GM12873 (cell line): ENCODE data around the gene AJM1.

Source experiments
- TF ChIP-seq, protein P1 (sequence below): IDR thresholded peaks from 2 replicates; pipeline ENCODE4 v1.5.1; 2012; ENCODE audit warnings: low read depth, mild to moderate bottlenecking, moderate library complexity, low read length, control low read depth; ENCODE audit not compliant: insufficient read depth; ENCODE audit errors: missing control alignments

AJM1 gene

GRCh38 chr9:136839229-136840139, 2.8 kb upstream of the AJM1 start:
- TF ChIP-seq, protein P1, sequence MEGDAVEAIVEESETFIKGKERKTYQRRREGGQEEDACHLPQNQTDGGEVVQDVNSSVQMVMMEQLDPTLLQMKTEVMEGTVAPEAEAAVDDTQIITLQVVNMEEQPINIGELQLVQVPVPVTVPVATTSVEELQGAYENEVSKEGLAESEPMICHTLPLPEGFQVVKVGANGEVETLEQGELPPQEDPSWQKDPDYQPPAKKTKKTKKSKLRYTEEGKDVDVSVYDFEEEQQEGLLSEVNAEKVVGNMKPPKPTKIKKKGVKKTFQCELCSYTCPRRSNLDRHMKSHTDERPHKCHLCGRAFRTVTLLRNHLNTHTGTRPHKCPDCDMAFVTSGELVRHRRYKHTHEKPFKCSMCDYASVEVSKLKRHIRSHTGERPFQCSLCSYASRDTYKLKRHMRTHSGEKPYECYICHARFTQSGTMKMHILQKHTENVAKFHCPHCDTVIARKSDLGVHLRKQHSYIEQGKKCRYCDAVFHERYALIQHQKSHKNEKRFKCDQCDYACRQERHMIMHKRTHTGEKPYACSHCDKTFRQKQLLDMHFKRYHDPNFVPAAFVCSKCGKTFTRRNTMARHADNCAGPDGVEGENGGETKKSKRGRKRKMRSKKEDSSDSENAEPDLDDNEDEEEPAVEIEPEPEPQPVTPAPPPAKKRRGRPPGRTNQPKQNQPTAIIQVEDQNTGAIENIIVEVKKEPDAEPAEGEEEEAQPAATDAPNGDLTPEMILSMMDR, result no peak

- TF ChIP-seq, protein P1, result no peak
These were observed 2.0 kb upstream of the AJM1 start for GRCh38 chr9:136840140-136840876.

DNA sequence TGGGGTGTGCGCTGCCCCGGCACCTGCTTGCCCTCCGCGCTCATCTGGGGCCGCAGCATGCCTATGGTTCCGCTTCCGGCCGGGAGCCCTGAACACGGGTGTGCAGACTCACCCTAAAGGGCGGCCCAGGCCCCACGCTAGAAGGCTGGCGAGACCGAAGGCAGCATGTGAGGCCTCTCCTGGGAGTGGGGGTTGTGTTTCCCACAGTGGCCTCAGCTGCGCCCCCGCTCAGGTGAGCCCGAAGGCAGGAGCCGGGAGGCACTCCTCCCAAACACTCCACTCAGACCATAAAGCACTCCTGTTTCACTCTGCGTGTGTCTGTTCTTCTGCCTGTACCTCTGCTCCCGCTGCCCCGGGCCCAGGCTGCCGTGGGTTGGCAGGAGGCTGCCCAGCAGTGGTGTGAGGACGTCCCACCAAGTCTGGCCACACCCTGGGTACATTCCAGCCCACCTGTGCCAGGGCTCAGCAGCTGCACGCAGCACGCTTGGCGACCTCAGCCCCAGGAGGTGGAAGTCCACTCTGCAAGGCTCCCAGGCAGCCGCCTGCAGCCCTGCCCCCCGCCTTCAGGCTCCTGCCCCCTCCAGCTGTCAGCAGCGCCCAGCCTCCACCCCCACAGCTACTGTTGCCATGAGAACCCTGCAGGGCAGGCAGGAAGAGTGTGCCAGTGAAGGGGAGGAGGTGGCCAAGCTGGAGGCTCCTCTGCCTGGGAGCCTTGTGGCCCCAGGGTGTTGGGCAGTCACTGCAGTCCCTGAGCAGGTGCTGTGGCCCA, 1.2 kb upstream of the AJM1 start:
- TF ChIP-seq, protein P1, result no peak

DNA sequence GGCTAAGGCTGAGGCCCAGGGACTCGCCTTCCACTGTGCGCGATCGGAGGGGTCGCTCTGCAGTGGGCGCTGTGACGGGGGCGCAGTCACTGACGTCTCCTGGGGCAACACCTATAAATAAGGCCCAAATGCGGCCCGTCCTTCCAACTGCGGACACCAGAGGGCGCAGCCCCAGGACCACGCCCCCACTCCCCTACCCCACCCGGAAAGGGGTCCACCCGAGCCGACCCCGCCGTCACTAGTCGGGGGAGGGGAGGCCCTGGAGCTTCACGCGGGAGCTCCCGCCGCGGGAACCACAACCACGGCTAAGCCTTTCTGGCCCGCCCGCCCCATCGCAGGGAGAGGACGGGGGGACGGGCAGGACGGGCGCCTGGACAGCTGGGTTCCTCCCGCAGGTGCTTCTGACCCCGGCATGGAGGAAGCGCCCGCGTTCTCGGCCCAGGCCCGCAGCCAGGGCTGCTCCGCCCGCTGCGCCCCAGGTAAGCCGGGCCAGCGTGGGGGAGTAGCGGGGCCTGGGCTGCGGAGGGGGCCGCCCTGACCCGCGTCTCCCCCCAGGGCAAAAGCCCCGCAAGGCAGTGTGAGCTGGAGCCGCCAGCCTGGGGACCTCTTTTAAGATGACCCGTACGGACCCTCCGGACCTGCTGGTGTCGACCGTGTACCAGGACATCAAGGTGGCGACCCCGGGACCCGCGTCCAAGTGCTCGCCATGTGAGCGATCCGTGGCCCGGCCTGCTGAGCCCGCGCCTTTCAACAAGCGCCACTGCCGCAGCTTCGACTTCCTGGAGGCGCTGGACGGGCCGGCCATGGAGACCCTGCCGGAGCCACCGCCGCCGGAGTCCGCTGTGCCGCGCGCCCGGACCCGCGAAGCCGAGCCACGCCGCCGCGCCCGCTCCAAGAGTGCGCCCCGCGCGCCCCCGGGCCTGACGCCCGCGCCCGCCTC, 1.8 kb downstream of the AJM1 start:
- TF ChIP-seq, protein P1, result peak; percentile 49

DNA sequence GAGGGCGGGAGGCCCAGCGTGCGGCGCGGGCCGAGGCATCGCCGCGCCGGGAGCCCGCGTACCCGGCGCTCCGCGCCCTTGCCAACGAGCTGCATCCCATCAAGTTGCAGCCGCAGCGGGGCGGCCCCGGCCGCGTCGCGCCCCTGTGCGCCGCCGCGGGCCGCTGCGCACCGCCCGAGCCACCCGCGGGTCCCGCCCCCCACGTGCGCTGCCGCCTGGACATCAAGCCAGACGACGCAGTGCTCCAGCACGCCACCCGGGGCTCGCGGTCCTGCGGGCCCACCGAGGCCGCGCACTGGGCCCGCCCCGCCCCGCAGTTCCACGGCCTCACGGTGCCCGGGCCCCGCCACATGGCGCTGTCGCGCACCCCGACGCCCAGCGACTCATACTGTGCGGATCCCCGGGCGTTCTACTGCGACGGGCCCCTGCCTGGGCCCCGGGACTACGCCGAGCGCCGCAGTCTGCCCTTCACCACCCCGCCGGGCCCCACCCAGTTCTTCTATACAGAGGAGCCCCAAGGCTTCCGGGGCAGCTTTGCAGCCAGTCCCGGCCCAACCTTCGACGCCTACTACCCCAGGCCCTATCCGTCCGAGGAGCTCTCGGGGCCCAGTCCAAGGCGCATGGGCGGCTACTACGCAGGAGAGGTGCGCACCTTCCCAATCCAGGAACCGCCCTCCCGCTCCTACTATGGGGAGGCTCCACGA, 2.6 kb downstream of the AJM1 start:
- TF ChIP-seq, protein P1, result no peak
